H9 (cell line): Measurements from ENCODE around the gene FRS3. TPM values are rescaled to one million over a fixed set of nuclear protein-coding genes. Genes with fewer than 3 reads are reported as not detected.
A peak's percentile ranks its signal among the peaks of the same experiment; 100 is the strongest.

Experiments used
- DNase-seq: peaks from one replicate; pipeline ENCODE4 v3.0.0-alpha.2; 2017
- H2AFZ ChIP-seq: one replicate; pipeline ENCODE4 v1.6.1; 2013; ENCODE audit warnings: mild to moderate bottlenecking, low read length, control low read depth, moderate library complexity
- H2AK5ac ChIP-seq: 2 replicates; pipeline ENCODE4 v1.6.1; 2013; ENCODE audit warnings: low read length, control low read depth, mixed read lengths; ENCODE audit not compliant: insufficient read length
- H2BK120ac ChIP-seq: one replicate; pipeline ENCODE4 v1.6.1; 2013; ENCODE audit warnings: low read depth, mild to moderate bottlenecking, low read length, control low read depth, inconsistent platforms; ENCODE audit not compliant: poor library complexity, severe bottlenecking
- H2BK12ac ChIP-seq: 2 replicates; pipeline ENCODE4 v1.6.1; 2013; ENCODE audit warnings: low read length, control low read depth, mixed read lengths, low read depth; ENCODE audit not compliant: insufficient read length
- H2BK15ac ChIP-seq: 2 replicates; pipeline ENCODE4 v1.6.1; 2013; ENCODE audit warnings: low read depth, low read length, control low read depth
- H2BK20ac ChIP-seq: one replicate; pipeline ENCODE4 v1.6.1; 2013; ENCODE audit warnings: low read depth, mild to moderate bottlenecking, low read length, control low read depth, inconsistent platforms; ENCODE audit not compliant: poor library complexity, severe bottlenecking
- H2BK5ac ChIP-seq: 2 replicates; pipeline ENCODE4 v1.6.1; 2013; ENCODE audit warnings: low read length, control low read depth, mixed read lengths; ENCODE audit not compliant: insufficient read length
- H3K14ac ChIP-seq: 2 replicates; pipeline ENCODE4 v1.6.1; 2013; ENCODE audit warnings: low read length, control low read depth; ENCODE audit not compliant: insufficient read depth
- H3K18ac ChIP-seq: 2 replicates; pipeline ENCODE4 v1.6.1; 2013; ENCODE audit warnings: low read depth, mild to moderate bottlenecking, mixed read lengths, low read length, control low read depth; ENCODE audit not compliant: insufficient read length
- H3K23ac ChIP-seq: 2 replicates; pipeline ENCODE4 v1.6.1; 2013; ENCODE audit warnings: low read length, control low read depth, mixed read lengths, low read depth; ENCODE audit not compliant: insufficient read length
- H3K23me2 ChIP-seq: 2 replicates; pipeline ENCODE4 v1.6.1; 2013; ENCODE audit warnings: low read depth, mild to moderate bottlenecking, mixed read lengths, low read length, control low read depth; ENCODE audit not compliant: insufficient read length, poor library complexity, severe bottlenecking
- H3K27ac ChIP-seq: 2 replicates; pipeline ENCODE4 v1.5.1; 2013; ENCODE audit warnings: low read length, control low read depth, mixed read lengths, low read depth; ENCODE audit not compliant: insufficient read length
- H3K27me3 ChIP-seq: 2 replicates; pipeline ENCODE4 v1.6.1; 2013; ENCODE audit warnings: low read length, control low read depth, inconsistent platforms; ENCODE audit not compliant: insufficient read depth
- H3K4ac ChIP-seq: 2 replicates; pipeline ENCODE4 v1.6.1; 2013; ENCODE audit warnings: low read depth, mild to moderate bottlenecking, control low read depth, inconsistent platforms, low read length, moderate library complexity
- H3K4me1 ChIP-seq: 2 replicates; pipeline ENCODE4 v1.6.1; 2013; ENCODE audit warnings: low read length, control low read depth, inconsistent platforms; ENCODE audit not compliant: insufficient read depth
- H3K4me2 ChIP-seq: 2 replicates; pipeline ENCODE4 v1.6.1; 2013; ENCODE audit warnings: low read length, control low read depth, mixed read lengths; ENCODE audit not compliant: insufficient read length, insufficient read depth
- H3K56ac ChIP-seq: 2 replicates; pipeline ENCODE4 v1.6.1; 2013; ENCODE audit warnings: low read depth, mild to moderate bottlenecking, mixed read lengths, low read length, control low read depth; ENCODE audit not compliant: insufficient read length
- H3K79me1 ChIP-seq: 2 replicates; pipeline ENCODE4 v1.6.1; 2013; ENCODE audit warnings: low read depth, mild to moderate bottlenecking, moderate library complexity, low read length, control low read depth, inconsistent platforms; ENCODE audit not compliant: insufficient read depth, poor library complexity, severe bottlenecking
- H3K79me2 ChIP-seq: 2 replicates; pipeline ENCODE4 v1.6.1; 2013; ENCODE audit warnings: low read length, control low read depth, inconsistent platforms; ENCODE audit not compliant: insufficient read depth
- H3K9ac ChIP-seq: 2 replicates; pipeline ENCODE4 v1.6.1; 2013; ENCODE audit warnings: low read length, control low read depth, mixed read lengths; ENCODE audit not compliant: insufficient read length; ENCODE audit errors: extremely low read depth
- H3K9me3 ChIP-seq: one replicate; pipeline ENCODE4 v1.6.1; 2013; ENCODE audit warnings: low read depth, low read length, inconsistent platforms; ENCODE audit not compliant: control insufficient read depth
- H3T11ph ChIP-seq: one replicate; pipeline ENCODE4 v1.6.1; 2013; ENCODE audit warnings: mild to moderate bottlenecking, low read length, control low read depth, inconsistent platforms
- H4K20me1 ChIP-seq: one replicate; pipeline ENCODE4 v1.6.1; 2013; ENCODE audit not compliant: control insufficient read depth, insufficient read length, insufficient read depth
- H4K5ac ChIP-seq: 2 replicates; pipeline ENCODE4 v1.6.1; 2013; ENCODE audit warnings: low read depth, mild to moderate bottlenecking, mixed read lengths, low read length, control low read depth; ENCODE audit not compliant: insufficient read length
- H4K8ac ChIP-seq: replicated peaks from 2 replicates; pipeline ENCODE4 v1.6.1; 2013; ENCODE audit warnings: low read length, control low read depth, mixed read lengths, low read depth; ENCODE audit not compliant: insufficient read length
- H4K91ac ChIP-seq: 2 replicates; pipeline ENCODE4 v1.6.1; 2013; ENCODE audit warnings: low read depth, mild to moderate bottlenecking, moderate library complexity, mixed read lengths, low read length, control low read depth; ENCODE audit not compliant: insufficient read length
- H3K27ac Mint-ChIP-seq, 3 experiments: 2 replicates in 2 of 3; 3 replicates in 1 of 3; pipeline ENCODE4 v1.8.0; 2020 to 2021; ENCODE audit warnings: mixed read lengths in 3 of 3, mild to moderate bottlenecking in 1 of 3, moderate library complexity in 1 of 3
- H3K27me3 Mint-ChIP-seq: 2 replicates; pipeline ENCODE4 v1.8.0; 2021; ENCODE audit warnings: low read depth, mild to moderate bottlenecking, moderate library complexity, mixed read lengths
- H3K36me3 Mint-ChIP-seq, 3 experiments: 2 replicates in 2 of 3; 3 replicates in 1 of 3; pipeline ENCODE4 v1.8.0; 2020 to 2021; ENCODE audit warnings: low read depth in 3 of 3, mixed read lengths in 3 of 3; ENCODE audit not compliant: insufficient read depth in 1 of 3
- H3K4me1 Mint-ChIP-seq, 2 experiments: 2 replicates each; pipeline ENCODE4 v1.8.0; 2020; ENCODE audit warnings: mixed read lengths in 2 of 2
- H3K4me3 Mint-ChIP-seq, 2 experiments: 2 replicates in 1 of 2; 3 replicates in 1 of 2; pipeline ENCODE4 v1.8.0; 2020 to 2021; ENCODE audit warnings: mild to moderate bottlenecking in 2 of 2, mixed read lengths in 2 of 2, moderate library complexity in 1 of 2
- H3K9me3 Mint-ChIP-seq, 2 experiments: 2 replicates in 1 of 2; 3 replicates in 1 of 2; pipeline ENCODE4 v1.8.0; 2020; ENCODE audit warnings: mild to moderate bottlenecking in 2 of 2, mixed read lengths in 2 of 2, moderate library complexity in 1 of 2
- WGBS: extraction: QIAGEN DNeasy Blood & Tissue Kit; methylation state at CpG from one replicate; pipeline ENCODE4 v1.1.7; 2013; ENCODE audit warnings: missing lambda C conversion rate, low lambda C conversion rate, mixed read lengths; ENCODE audit not compliant: insufficient read length; ENCODE audit errors: extremely low coverage; 5-methylcytosine and 5-hydroxymethylcytosine counted together
- total RNA-seq: library from RNA; stranded (reverse); gene quantifications from 2 replicates; pipeline ENCODE4 v1.2.1, GENCODE V29; 2021
- TF ChIP-seq, protein P1 (sequence below): fragments of 200-600 bp; sonication (generic); conservative IDR thresholded peaks from 3 replicates; pipeline ENCODE4 v1.8.0; 2021; ENCODE audit warnings: antibody characterized with exemption, mild to moderate bottlenecking

The FRS3 gene
- total RNA-seq, 1 experiment from 2014 or later: 4.8 TPM

GRCh38 chr6:41784581-41785171 is 5.0 kb upstream of the FRS3 start:
- no peak overlapping the region for H2BK20ac ChIP-seq
- no peak overlapping the region for H2AK5ac ChIP-seq
- H3K4me1 Mint-ChIP-seq: peaks cover 16 to 24% of the 10 kb centered on the region in 2 experiments
- no peak overlapping the region for H2BK15ac ChIP-seq
- no peak overlapping the region for H2BK5ac ChIP-seq
- H3K27ac ChIP-seq: no peak overlapping the region
- DNase-seq: no peak
- H3K4ac ChIP-seq: no peak overlapping the region
- H3K27me3 Mint-ChIP-seq: peaks cover 57% of the 10 kb centered on the region
- H2BK12ac ChIP-seq: no peak overlapping the region
- no CpG with 5 or more reads among the region's 5 CpGs for WGBS
- no peak overlapping the region for H3K18ac ChIP-seq
- H3K27me3 ChIP-seq: peaks cover 17% of the 10 kb centered on the region; the same call in 1 of the 2 replicates
- H3K23ac ChIP-seq: no peak overlapping the region
- H4K91ac ChIP-seq: no peak overlapping the region
- peak overlapping the region in 1 of 2 experiments; percentile 63; a peak in 4 of 5 replicates for H3K4me3 Mint-ChIP-seq
- no peak overlapping the region for H4K5ac ChIP-seq
- no peaks in the 10 kb centered on the region for H3K79me1 ChIP-seq
- H2AFZ ChIP-seq: no peak overlapping the region
- H3K9me3 Mint-ChIP-seq: no peaks in the 10 kb centered on the region; a peak in 3 of 5 replicates
- TF ChIP-seq, protein P1, sequence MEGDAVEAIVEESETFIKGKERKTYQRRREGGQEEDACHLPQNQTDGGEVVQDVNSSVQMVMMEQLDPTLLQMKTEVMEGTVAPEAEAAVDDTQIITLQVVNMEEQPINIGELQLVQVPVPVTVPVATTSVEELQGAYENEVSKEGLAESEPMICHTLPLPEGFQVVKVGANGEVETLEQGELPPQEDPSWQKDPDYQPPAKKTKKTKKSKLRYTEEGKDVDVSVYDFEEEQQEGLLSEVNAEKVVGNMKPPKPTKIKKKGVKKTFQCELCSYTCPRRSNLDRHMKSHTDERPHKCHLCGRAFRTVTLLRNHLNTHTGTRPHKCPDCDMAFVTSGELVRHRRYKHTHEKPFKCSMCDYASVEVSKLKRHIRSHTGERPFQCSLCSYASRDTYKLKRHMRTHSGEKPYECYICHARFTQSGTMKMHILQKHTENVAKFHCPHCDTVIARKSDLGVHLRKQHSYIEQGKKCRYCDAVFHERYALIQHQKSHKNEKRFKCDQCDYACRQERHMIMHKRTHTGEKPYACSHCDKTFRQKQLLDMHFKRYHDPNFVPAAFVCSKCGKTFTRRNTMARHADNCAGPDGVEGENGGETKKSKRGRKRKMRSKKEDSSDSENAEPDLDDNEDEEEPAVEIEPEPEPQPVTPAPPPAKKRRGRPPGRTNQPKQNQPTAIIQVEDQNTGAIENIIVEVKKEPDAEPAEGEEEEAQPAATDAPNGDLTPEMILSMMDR: no peak
- H3K4me2 ChIP-seq: no peak overlapping the region
- no peaks in the 10 kb centered on the region for H3K4me1 ChIP-seq
- H3T11ph ChIP-seq: no peak overlapping the region
- peaks cover 7 to 11% (median 9%) of the 10 kb centered on the region in 3 experiments for H3K36me3 Mint-ChIP-seq
- no peak overlapping the region for H3K56ac ChIP-seq
- no peak overlapping the region for H2BK120ac ChIP-seq
- H4K20me1 ChIP-seq: no peaks in the 10 kb centered on the region
- no peak overlapping the region for H3K27ac Mint-ChIP-seq
- H3K14ac ChIP-seq: no peak overlapping the region
- no peak overlapping the region for H3K9ac ChIP-seq
- peaks cover 2% of the 10 kb centered on the region; the same call in 1 of the 2 replicates for H3K79me2 ChIP-seq
- no peak overlapping the region for H4K8ac ChIP-seq
- H3K23me2 ChIP-seq: peaks cover 13% of the 10 kb centered on the region
- no peaks in the 10 kb centered on the region for H3K9me3 ChIP-seq
